Breast epithelium (tissue), 4 donors: ENCODE data around the gene EHMT1. TPM values are rescaled to one million over a fixed set of nuclear protein-coding genes. Genes with fewer than 3 reads are reported as not detected.

Experiments used
- DNase-seq, 2 donors: peaks; one replicate each; pipeline ENCODE4 v3.0.0-alpha.2; 2019; ENCODE audit warnings: low spot score in 2 of 2
- H3K27ac ChIP-seq, 2 donors: fragments of 200-600 bp; sonication (generic) in 1 of 2; one replicate each; pipeline ENCODE4 v1.5.1; 2016 to 2019; ENCODE audit warnings: mild to moderate bottlenecking in 1 of 2
- H3K27me3 ChIP-seq, 2 donors: fragments of 200-600 bp; sonication (generic) in 1 of 2; one replicate each; pipeline versions ENCODE4 v1.5.1 to v1.6.0; 2017 to 2019; ENCODE audit warnings: control low read depth in 1 of 2, mild to moderate bottlenecking in 1 of 2
- H3K36me3 ChIP-seq: fragments of 200-600 bp; one replicate; pipeline ENCODE4 v1.5.1; 2019
- H3K4me1 ChIP-seq, 2 donors: fragments of 200-600 bp; sonication (generic); one replicate each; pipeline ENCODE4 v1.5.1; 2016 to 2019; ENCODE audit warnings: control low read depth in 1 of 2
- H3K4me3 ChIP-seq, 3 donors: fragments of 200-600 bp; sonication (generic); 1 replicate in 2 of 3; 2 replicates in 1 of 3; pipeline ENCODE4 v1.5.1; 2016 to 2019; ENCODE audit warnings: mild to moderate bottlenecking in 3 of 3, moderate library complexity in 2 of 3
- H3K9me3 ChIP-seq, 2 donors: fragments of 200-600 bp; sonication (generic) in 1 of 2; one replicate each; pipeline ENCODE4 v1.5.1; 2016 to 2019; ENCODE audit warnings: control low read depth in 1 of 2
- CTCF ChIP-seq, 3 donors: fragments of 450-650 bp; IDR thresholded peaks; one replicate each; pipeline ENCODE4 v1.5.1; 2016 to 2017; ENCODE audit warnings: antibody characterized with exemption in 3 of 3, mild to moderate bottlenecking in 3 of 3, moderate library complexity in 3 of 3
- POLR2A ChIP-seq: fragments of 450-650 bp; IDR thresholded peaks from one replicate; pipeline ENCODE4 v1.6.1; 2016; ENCODE audit warnings: antibody characterized with exemption, mild to moderate bottlenecking, moderate library complexity
- POLR2AphosphoS5 ChIP-seq, 3 donors: sonication (generic); formaldehyde crosslinking; IDR thresholded peaks; one replicate each; pipeline ENCODE4 v1.6.1; 2017; ENCODE audit warnings: antibody characterized with exemption in 3 of 3
- intact Hi-C: fragments of 100-400 bp; cut with DNase I; formaldehyde crosslinking; loops from one replicate; pipeline ENCODE4 v1.15.1; 2023; ENCODE audit warnings: low total_unique reads
- total RNA-seq, 3 donors: library from RNA; depleted of rRNA; stranded (reverse); fragments of >200 nt; gene quantifications; one replicate each; pipeline ENCODE4 v1.1.0, GENCODE V29; 2016

EHMT1 gene
- total RNA-seq, 3 donors from 2014 or later = 63.7 to 113 (median 91.2) TPM

GRCh38 chr9:137745541-137745991, 126.8 kb downstream of the EHMT1 start:
- intact Hi-C loops = no loop called here
- no peaks in the 10 kb centered on the region for H3K9me3 ChIP-seq
- no peak for DNase-seq
- H3K36me3 ChIP-seq = peaks cover 8% of the 10 kb centered on the region
- H3K4me3 ChIP-seq = no peak overlapping the region
- no peaks in the 10 kb centered on the region for H3K4me1 ChIP-seq
- TF ChIP-seq POLR2A = no peak
- TF ChIP-seq CTCF (IDR thresholded peaks at IDR 0.05) = no peak
- no peak for TF ChIP-seq POLR2AphosphoS5 (IDR thresholded peaks at IDR 0.05)
- no peaks in the 10 kb centered on the region for H3K27me3 ChIP-seq
- no peak overlapping the region for H3K27ac ChIP-seq

DNA sequence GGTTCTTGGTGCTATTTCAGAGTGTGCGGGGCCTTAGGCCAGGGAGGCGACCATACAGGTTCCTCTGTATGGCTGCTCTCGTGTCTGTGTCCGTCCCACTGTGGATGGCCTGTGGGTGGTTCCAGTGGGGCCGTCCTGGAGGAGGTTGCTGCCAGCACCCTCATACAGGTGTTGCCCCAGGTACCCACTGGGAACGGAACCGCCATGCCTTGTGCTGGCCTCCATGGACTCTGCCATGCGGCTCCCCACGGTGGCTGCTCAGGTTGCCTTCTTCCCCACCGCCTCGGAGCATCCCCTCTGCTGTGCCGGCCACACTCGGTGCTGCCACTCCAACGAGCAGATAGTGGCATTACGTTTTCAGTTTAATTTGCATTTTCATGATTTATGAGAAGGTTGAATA, 129.5 kb downstream of the EHMT1 start:
- H3K36me3 ChIP-seq = peaks cover 8% of the 10 kb centered on the region
- no peak for TF ChIP-seq CTCF (IDR thresholded peaks at IDR 0.05)
- TF ChIP-seq POLR2AphosphoS5 (IDR thresholded peaks at IDR 0.05) = no peak
- TF ChIP-seq POLR2A = no peak
- no peaks in the 10 kb centered on the region for H3K4me1 ChIP-seq
- H3K4me3 ChIP-seq = no peak overlapping the region
- H3K27ac ChIP-seq = no peak overlapping the region
- intact Hi-C loops = no loop called here
- H3K27me3 ChIP-seq = no peaks in the 10 kb centered on the region
- no peak for DNase-seq
- H3K9me3 ChIP-seq = no peaks in the 10 kb centered on the region

- no peaks in the 10 kb centered on the region for H3K9me3 ChIP-seq
- no peak overlapping the region for H3K4me3 ChIP-seq
- no peak for DNase-seq
- H3K36me3 ChIP-seq = peaks cover 8% of the 10 kb centered on the region
- intact Hi-C loops = no loop called here
- TF ChIP-seq POLR2AphosphoS5 (IDR thresholded peaks at IDR 0.05) (no peak), CTCF (IDR thresholded peaks at IDR 0.05) (no peak), POLR2A (no peak)
- no peaks in the 10 kb centered on the region for H3K27me3 ChIP-seq
- no peaks in the 10 kb centered on the region for H3K4me1 ChIP-seq
- peak overlapping the region in 1 of 2 donors; percentile 30 for H3K27ac ChIP-seq
Observed at GRCh38 chr9:137748741-137749140, 129.9 kb downstream of the EHMT1 start.

GRCh38 chr9:137749511-137749910, 130.7 kb downstream of the EHMT1 start:
- H3K9me3 ChIP-seq = no peaks in the 10 kb centered on the region
- no peaks in the 10 kb centered on the region for H3K4me1 ChIP-seq
- DNase-seq = no peak
- H3K4me3 ChIP-seq = no peak overlapping the region
- H3K27me3 ChIP-seq = no peaks in the 10 kb centered on the region
- no peak for TF ChIP-seq POLR2AphosphoS5 (IDR thresholded peaks at IDR 0.05)
- intact Hi-C loops = no loop called here
- no peak overlapping the region for H3K27ac ChIP-seq
- H3K36me3 ChIP-seq = peaks cover 8% of the 10 kb centered on the region

DNA sequence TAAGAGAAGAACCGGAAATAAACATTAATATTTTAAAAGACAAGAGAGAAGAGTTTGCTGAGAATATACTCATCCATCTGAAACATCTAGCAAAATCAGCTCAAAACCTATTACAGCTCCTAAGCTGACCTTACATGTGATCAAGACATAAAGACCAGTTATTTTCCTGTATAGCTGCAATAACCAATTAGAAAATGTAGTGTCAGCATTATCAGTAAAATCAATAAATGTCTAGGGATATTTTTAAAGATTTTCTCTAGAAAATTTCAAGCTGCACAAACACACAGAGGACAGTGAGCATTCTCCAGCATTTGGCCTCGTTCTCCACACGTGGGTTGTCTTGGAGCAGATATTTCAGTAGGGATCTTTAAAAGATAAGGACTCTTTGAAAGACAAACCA, 131.2 kb downstream of the EHMT1 start:
- Histone ChIP-seq H3K4me3 (no peak overlapping the region), H3K27ac (no peak overlapping the region), H3K9me3 (no peaks in the 10 kb centered on the region), H3K36me3 (peaks cover 8% of the 10 kb centered on the region), H3K27me3 (no peaks in the 10 kb centered on the region), H3K4me1 (no peaks in the 10 kb centered on the region)
- intact Hi-C loops = no loop called here
- TF ChIP-seq POLR2A (no peak), CTCF (IDR thresholded peaks at IDR 0.05) (no peak), POLR2AphosphoS5 (IDR thresholded peaks at IDR 0.05) (no peak)
- DNase-seq = no peak

DNA sequence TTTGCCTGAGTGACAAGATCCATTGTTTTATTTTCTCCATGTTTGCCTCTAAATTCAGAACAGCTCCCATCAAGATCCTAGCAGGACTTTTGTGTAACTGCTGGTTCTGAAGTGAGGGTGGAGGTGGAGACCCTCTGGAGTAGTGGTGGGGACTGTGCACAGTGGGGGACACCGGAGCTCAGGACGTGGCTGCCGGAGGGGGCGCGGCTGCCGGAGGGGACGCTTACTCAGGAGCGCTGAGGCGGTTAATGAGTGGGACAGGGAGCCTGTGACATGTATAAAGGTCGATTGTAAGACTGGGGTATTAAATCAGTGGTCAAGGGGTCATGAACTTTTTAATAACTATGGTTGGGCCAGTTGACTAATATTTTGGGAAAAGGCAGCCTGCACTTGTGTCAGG, 131.8 kb downstream of the EHMT1 start:
- DNase-seq = no peak
- Histone ChIP-seq H3K36me3 (peaks cover 5% of the 10 kb centered on the region), H3K27ac (no peak overlapping the region), H3K9me3 (no peaks in the 10 kb centered on the region), H3K4me1 (no peaks in the 10 kb centered on the region), H3K27me3 (no peaks in the 10 kb centered on the region), H3K4me3 (no peak overlapping the region)
- TF ChIP-seq POLR2AphosphoS5 (IDR thresholded peaks at IDR 0.05) (no peak), CTCF (IDR thresholded peaks at IDR 0.05) (no peak), POLR2A (no peak)
- intact Hi-C loops = no loop called here
